Vagina (tissue), 2 donors: ENCODE results near the gene AK9.

Experiments
- CTCF ChIP-seq, 3 experiments: fragments of 450-650 bp in 2 of 3; fragments of 200-600 bp in 1 of 3; sonication (generic) in 1 of 3; IDR thresholded peaks; one replicate each; pipeline ENCODE4 v1.5.1; 2017 to 2019; ENCODE audit warnings: antibody characterized with exemption in 3 of 3, mild to moderate bottlenecking in 2 of 3, moderate library complexity in 2 of 3
- POLR2AphosphoS5 ChIP-seq, 2 donors: sonication (generic); formaldehyde crosslinking; IDR thresholded peaks; one replicate each; pipeline ENCODE4 v1.9.0; 2017; ENCODE audit warnings: antibody characterized with exemption in 2 of 2, mild to moderate bottlenecking in 2 of 2, low read depth in 1 of 2; ENCODE audit not compliant: insufficient read depth in 1 of 2

GRCh38 chr6:109465772-109466171 is 225.2 kb downstream of the AK9 start:
- no peak for TF ChIP-seq CTCF (IDR thresholded peaks at IDR 0.05)
- no peak for TF ChIP-seq POLR2AphosphoS5 (IDR thresholded peaks at IDR 0.05; ENCODE audit: insufficient read depth in 1 of 2, low read depth in 1 of 2)
